HepG2 (cell line): Measurements from ENCODE around the gene OPRL1. TPM values are rescaled to one million over a fixed set of nuclear protein-coding genes. Genes with fewer than 3 reads are reported as not detected.
A peak's percentile ranks its signal among the peaks of the same experiment; 100 is the strongest.

ENCODE experiments used
- BORCS8-MEF2B ChIP-seq: sonication (generic); formaldehyde crosslinking; IDR thresholded peaks from 2 replicates; pipeline ENCODE4 v1.8.0; 2022; ENCODE audit warnings: mild to moderate bottlenecking, missing genetic modification reagents
- BRD4 ChIP-seq: sonication (generic); formaldehyde crosslinking; IDR thresholded peaks from 2 replicates; pipeline ENCODE4 v1.4.0; 2020; ENCODE audit warnings: missing genetic modification reagents
- CSRNP2 ChIP-seq: sonication (generic); formaldehyde crosslinking; conservative IDR thresholded peaks from 2 replicates; pipeline ENCODE4 v1.8.0; 2022; ENCODE audit warnings: low read depth, missing genetic modification reagents
- EP300 ChIP-seq, 3 experiments: sonication (generic) in 1 of 3; formaldehyde crosslinking in 1 of 3; IDR thresholded peaks; 2 replicates each; pipeline versions ENCODE4 v1.5.1 to v1.6.1; 2011 to 2020; ENCODE audit warnings: low read depth in 2 of 3, low read length in 2 of 3, borderline replicate concordance in 1 of 3, improper control_type of control experiment in 1 of 3, mild to moderate bottlenecking in 1 of 3, missing genetic modification reagents in 1 of 3, moderate library complexity in 1 of 3
- FOXA3 ChIP-seq: IDR thresholded peaks from 2 replicates; pipeline ENCODE4 v1.6.1; 2016; ENCODE audit warnings: missing genetic modification reagents, missing compliant biosample characterization
- GATAD2A ChIP-seq: IDR thresholded peaks from 2 replicates; pipeline ENCODE4 v1.6.1; 2016
- NRL ChIP-seq: sonication (generic); formaldehyde crosslinking; IDR thresholded peaks from 2 replicates; pipeline ENCODE4 v1.5.0; 2020; ENCODE audit warnings: missing genetic modification reagents, mild to moderate bottlenecking, moderate library complexity, borderline replicate concordance
- THAP11 ChIP-seq: IDR thresholded peaks from 2 replicates; pipeline ENCODE4 v1.6.1; 2016; ENCODE audit warnings: missing biosample characterization, missing genetic modification reagents
- THAP9 ChIP-seq: sonication (generic); formaldehyde crosslinking; IDR thresholded peaks from 2 replicates; pipeline ENCODE4; 2020; ENCODE audit warnings: missing genetic modification reagents, mild to moderate bottlenecking, borderline replicate concordance
- ZNF160 ChIP-seq: sonication (generic); formaldehyde crosslinking; IDR thresholded peaks from 2 replicates; pipeline ENCODE4 v1.8.0; 2022; ENCODE audit warnings: mild to moderate bottlenecking, inconsistent platforms, missing genetic modification reagents
- ZNF556 ChIP-seq: sonication (generic); formaldehyde crosslinking; IDR thresholded peaks from 2 replicates; pipeline ENCODE4 v1.4.0; 2020; ENCODE audit warnings: mild to moderate bottlenecking, missing genetic modification reagents, borderline replicate concordance
- ZNF749 ChIP-seq: sonication (generic); formaldehyde crosslinking; IDR thresholded peaks from 2 replicates; pipeline ENCODE4 v1.8.0; 2022; ENCODE audit warnings: mild to moderate bottlenecking, missing genetic modification reagents, moderate library complexity, borderline replicate concordance
- polyA plus RNA-seq, 8 experiments: library from polyadenylated mRNA; depleted of rRNA in 3 of 8; stranded (reverse) in 7 of 8; unstranded in 1 of 8; fragments of >200 nt; fragmentation: Illumina TruSeq in 4 of 8; extraction: Trizol in 4 of 8; gene quantifications; 2 replicates each; pipeline versions ENCODE4 v1.2.1 to v1.2.3, GENCODE V29; 2011 to 2016; ENCODE audit warnings: low read depth in 4 of 8, missing spikeins in 1 of 8, mixed read lengths in 1 of 8; ENCODE audit not compliant: insufficient read depth in 1 of 8
- total RNA-seq, 5 experiments: library from RNA; depleted of rRNA; stranded (reverse); fragments of >200 nt; fragmentation: Illumina TruSeq; extraction: Trizol; gene quantifications; 2 replicates each; pipeline ENCODE4 v1.2.3, GENCODE V29; 2016; ENCODE audit warnings: low read depth in 1 of 5
- TF ChIP-seq, protein P1 (sequence below): fragments of 450-650 bp; IDR thresholded peaks from 2 replicates; pipeline ENCODE4 v1.6.1; 2017; ENCODE audit warnings: mild to moderate bottlenecking
- TF ChIP-seq, protein P2 (sequence below): sonication (generic); formaldehyde crosslinking; IDR thresholded peaks from 2 replicates; pipeline ENCODE4 v1.5.0; 2020; ENCODE audit warnings: missing genetic modification reagents, mild to moderate bottlenecking, borderline replicate concordance
- TF ChIP-seq, protein P3 (sequence below): sonication (generic); formaldehyde crosslinking; IDR thresholded peaks from 2 replicates; pipeline ENCODE4 v1.4.0; 2020; ENCODE audit warnings: mild to moderate bottlenecking, missing genetic modification reagents

OPRL1 gene
- total and polyA plus RNA-seq, 2 of the 13 experiments (the other 11 are each of a cell fraction or from before 2014, with no cell fraction given), result 0.35 to 0.71 TPM

DNA sequence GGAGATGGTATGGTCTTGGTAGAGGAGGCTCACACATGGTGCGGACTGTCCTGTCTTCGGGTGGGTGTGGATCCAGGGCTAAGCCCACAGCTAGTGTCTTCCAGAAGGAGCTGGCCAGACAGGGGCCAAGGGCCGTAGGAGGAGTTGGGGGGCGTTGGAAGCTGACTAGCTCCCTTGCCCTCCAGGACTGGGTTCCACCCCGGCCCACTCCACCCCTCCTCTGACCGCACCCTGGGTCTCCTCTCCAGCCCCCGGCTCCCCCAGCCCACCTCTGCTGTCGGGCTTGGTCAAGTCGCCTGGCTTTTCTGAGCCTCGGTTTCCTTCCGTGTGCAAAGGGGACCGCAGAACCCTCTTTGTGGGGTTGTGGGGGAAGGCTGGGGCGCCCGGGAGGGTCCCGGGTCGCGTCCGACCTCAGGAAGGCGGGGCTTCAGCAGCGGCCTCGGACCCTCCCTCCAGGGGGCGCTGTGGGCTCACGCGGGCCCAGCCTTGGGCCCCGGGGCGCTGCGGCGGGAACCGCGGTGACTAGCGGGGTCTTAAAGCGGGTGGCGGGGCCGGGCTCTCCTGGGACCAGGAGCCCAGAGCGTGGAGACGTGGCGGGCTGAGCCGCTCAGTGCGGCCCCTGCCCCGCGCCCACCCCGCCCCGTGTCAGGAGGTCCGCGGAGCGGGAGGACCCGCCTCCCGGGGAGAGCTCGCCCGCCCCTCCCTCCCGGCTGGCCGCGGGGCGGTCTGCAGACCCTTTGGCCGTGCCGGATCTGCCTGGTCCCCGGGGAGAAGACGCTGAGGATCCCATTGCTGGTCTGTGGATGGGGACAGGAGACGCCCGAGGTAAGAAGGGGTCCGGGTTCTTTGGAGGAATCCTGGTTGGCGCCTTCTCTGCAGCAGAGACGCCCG lies 22.1 kb downstream of the OPRL1 start (continued):
- no peak for TF ChIP-seq ZNF160 (CRISPR knock-in tag)
- TF ChIP-seq NRL (CRISPR knock-in tag), result 0 out of 2 replicates have a peak, but pooled peaks have one; percentile 13
- TF ChIP-seq ZNF556 (CRISPR knock-in tag), result peak; percentile 84; the same call in 1 of the 2 replicates
- TF ChIP-seq ZNF749 (CRISPR knock-in tag), result no peak
- no peak for TF ChIP-seq BRD4 (CRISPR knock-in tag)
- TF ChIP-seq, protein P1, sequence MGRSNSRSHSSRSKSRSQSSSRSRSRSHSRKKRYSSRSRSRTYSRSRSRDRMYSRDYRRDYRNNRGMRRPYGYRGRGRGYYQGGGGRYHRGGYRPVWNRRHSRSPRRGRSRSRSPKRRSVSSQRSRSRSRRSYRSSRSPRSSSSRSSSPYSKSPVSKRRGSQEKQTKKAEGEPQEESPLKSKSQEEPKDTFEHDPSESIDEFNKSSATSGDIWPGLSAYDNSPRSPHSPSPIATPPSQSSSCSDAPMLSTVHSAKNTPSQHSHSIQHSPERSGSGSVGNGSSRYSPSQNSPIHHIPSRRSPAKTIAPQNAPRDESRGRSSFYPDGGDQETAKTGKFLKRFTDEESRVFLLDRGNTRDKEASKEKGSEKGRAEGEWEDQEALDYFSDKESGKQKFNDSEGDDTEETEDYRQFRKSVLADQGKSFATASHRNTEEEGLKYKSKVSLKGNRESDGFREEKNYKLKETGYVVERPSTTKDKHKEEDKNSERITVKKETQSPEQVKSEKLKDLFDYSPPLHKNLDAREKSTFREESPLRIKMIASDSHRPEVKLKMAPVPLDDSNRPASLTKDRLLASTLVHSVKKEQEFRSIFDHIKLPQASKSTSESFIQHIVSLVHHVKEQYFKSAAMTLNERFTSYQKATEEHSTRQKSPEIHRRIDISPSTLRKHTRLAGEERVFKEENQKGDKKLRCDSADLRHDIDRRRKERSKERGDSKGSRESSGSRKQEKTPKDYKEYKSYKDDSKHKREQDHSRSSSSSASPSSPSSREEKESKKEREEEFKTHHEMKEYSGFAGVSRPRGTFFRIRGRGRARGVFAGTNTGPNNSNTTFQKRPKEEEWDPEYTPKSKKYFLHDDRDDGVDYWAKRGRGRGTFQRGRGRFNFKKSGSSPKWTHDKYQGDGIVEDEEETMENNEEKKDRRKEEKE, result no peak
- TF ChIP-seq, protein P2, sequence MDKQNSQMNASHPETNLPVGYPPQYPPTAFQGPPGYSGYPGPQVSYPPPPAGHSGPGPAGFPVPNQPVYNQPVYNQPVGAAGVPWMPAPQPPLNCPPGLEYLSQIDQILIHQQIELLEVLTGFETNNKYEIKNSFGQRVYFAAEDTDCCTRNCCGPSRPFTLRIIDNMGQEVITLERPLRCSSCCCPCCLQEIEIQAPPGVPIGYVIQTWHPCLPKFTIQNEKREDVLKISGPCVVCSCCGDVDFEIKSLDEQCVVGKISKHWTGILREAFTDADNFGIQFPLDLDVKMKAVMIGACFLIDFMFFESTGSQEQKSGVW (CRISPR knock-in tag), result no peak
- TF ChIP-seq EP300 (IDR thresholded peaks at IDR 0.05; ENCODE audit: low read depth in 2 of 2, low read length in 2 of 2), result no peak
- TF ChIP-seq EP300 (CRISPR knock-in tag; IDR thresholded peaks at IDR 0.05; ENCODE audit: borderline replicate concordance), result no peak
- TF ChIP-seq, protein P3, sequence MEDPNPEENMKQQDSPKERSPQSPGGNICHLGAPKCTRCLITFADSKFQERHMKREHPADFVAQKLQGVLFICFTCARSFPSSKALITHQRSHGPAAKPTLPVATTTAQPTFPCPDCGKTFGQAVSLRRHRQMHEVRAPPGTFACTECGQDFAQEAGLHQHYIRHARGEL, result no peak
- TF ChIP-seq GATAD2A (CRISPR knock-in tag), result 0 out of 2 replicates have a peak, but pooled peaks have one; percentile 30
- TF ChIP-seq BORCS8-MEF2B (CRISPR knock-in tag), result peak; percentile 40; the same call in 1 of the 2 replicates
- peak; percentile 27; the same call in 1 of the 2 replicates for TF ChIP-seq THAP9 (CRISPR knock-in tag)
- TF ChIP-seq CSRNP2 (CRISPR knock-in tag), result no peak
- TF ChIP-seq FOXA3 (CRISPR knock-in tag), result no peak
- 0 out of 2 replicates have a peak, but pooled peaks have one; percentile 38 for TF ChIP-seq THAP11 (CRISPR knock-in tag)
